CD4-positive, alpha-beta T cell (primary cell): Measurements from ENCODE around the gene BANP. TPM values are rescaled to one million over a fixed set of nuclear protein-coding genes. Genes with fewer than 3 reads are reported as not detected.

Source experiments
- ATAC-seq: fragments of 200-7000 bp; cut with Tn5 transposase; one replicate; pipeline ENCODE4 v1.10.0; 2022; ENCODE audit warnings: mild to moderate bottlenecking; ENCODE audit not compliant: poor library complexity
- CTCF ChIA-PET: fragments of 350-600 bp; sonication (Branson Sonifier 250); formaldehyde crosslinking; loops from one replicate; lab custom pipeline; 2021; ENCODE audit warnings: antibody characterized with exemption, inconsistent platforms; lab: Charles Lee
- POLR2A ChIA-PET: fragments of 350-600 bp; sonication (Branson Sonifier 250); formaldehyde crosslinking; loops from one replicate; lab custom pipeline; 2021; ENCODE audit warnings: antibody characterized with exemption, inconsistent platforms; lab: Charles Lee
- DNase-seq, 14 experiments: peaks; one replicate each; pipeline ENCODE4 v3.0.0-alpha.2; 2013 to 2020; ENCODE audit warnings: mixed read lengths in 2 of 14
- H3K27ac ChIP-seq, 2 donors: one replicate each; pipeline versions ENCODE4 v1.5.1 to v1.7.0; 2013; ENCODE audit warnings: low read length in 2 of 2, low read depth in 1 of 2, mild to moderate bottlenecking in 1 of 2
- H3K27me3 ChIP-seq, 2 experiments: 1 replicate in 1 of 2; 2 replicates in 1 of 2; pipeline versions ENCODE4 v1.6.1 to v1.7.0; 2013; ENCODE audit warnings: low read length in 2 of 2, control low read depth in 1 of 2, mild to moderate bottlenecking in 1 of 2, moderate library complexity in 1 of 2; ENCODE audit not compliant: insufficient read depth in 2 of 2, control insufficient read depth in 1 of 2
- H3K36me3 ChIP-seq: one replicate; pipeline ENCODE4 v1.6.1; 2013; ENCODE audit warnings: low read length, control low read depth; ENCODE audit not compliant: insufficient read depth
- H3K4me1 ChIP-seq: one replicate; pipeline ENCODE4 v1.6.1; 2013; ENCODE audit warnings: low read length, control low read depth; ENCODE audit not compliant: insufficient read depth
- H3K4me3 ChIP-seq: one replicate; pipeline ENCODE4 v1.5.1; 2013; ENCODE audit warnings: mild to moderate bottlenecking, low read length, moderate library complexity
- H3K9me3 ChIP-seq, 2 experiments: 1 replicate in 1 of 2; 2 replicates in 1 of 2; pipeline versions ENCODE4 v1.6.1 to v1.7.0; 2013; ENCODE audit warnings: low read length in 2 of 2, mild to moderate bottlenecking in 2 of 2, control low read depth in 1 of 2, moderate library complexity in 1 of 2; ENCODE audit not compliant: control insufficient read depth in 1 of 2, insufficient read depth in 1 of 2
- H3K27ac Mint-ChIP-seq: one replicate; pipeline ENCODE4 v1.8.0; 2020; ENCODE audit warnings: mixed read lengths
- H3K27me3 Mint-ChIP-seq: one replicate; pipeline ENCODE4 v1.8.0; 2021; ENCODE audit warnings: mixed read lengths
- H3K36me3 Mint-ChIP-seq: one replicate; pipeline ENCODE4 v1.8.0; 2021; ENCODE audit warnings: low read depth, mixed read lengths
- H3K4me1 Mint-ChIP-seq: one replicate; pipeline ENCODE4 v1.8.0; 2021; ENCODE audit warnings: low read depth, mixed read lengths
- H3K4me3 Mint-ChIP-seq: one replicate; pipeline ENCODE4 v1.8.0; 2020; ENCODE audit warnings: mild to moderate bottlenecking, mixed read lengths
- H3K9me3 Mint-ChIP-seq: one replicate; pipeline ENCODE4 v1.8.0; 2020; ENCODE audit warnings: mixed read lengths
- CTCF ChIP-seq: fragments of 200-600 bp; IDR thresholded peaks from one replicate; pipeline ENCODE4 v1.8.0; 2022; ENCODE audit warnings: antibody characterized with exemption, mild to moderate bottlenecking
- intact Hi-C, 2 experiments: fragments of 100-400 bp; cut with DNase I in 1 of 2; cut with micrococcal nuclease in 1 of 2; formaldehyde crosslinking; loops; one replicate each; pipeline versions ENCODE4 v1.15.1 to v1.9.0; 2023 to 2025; cut with DNase I, micrococcal nuclease
- total RNA-seq, 174 experiments: library from RNA in 2 of 174; stranded (reverse) in 2 of 174; gene quantifications; one replicate each; pipeline ENCODE4 v1.2.3 and lab custom pipeline; 2021 to 2026

Gene BANP
- total RNA-seq, 2 experiments from 2014 or later, result 57.5 to 58.6 TPM

GRCh38 chr16:88064889-88065746, 113.9 kb downstream of the BANP start:
- no peaks in the 10 kb centered on the region for H3K4me1 ChIP-seq
- CTCF ChIA-PET, result no interaction called here

GRCh38 chr16:88065747-88066142, 114.5 kb downstream of the BANP start:
- Mint-ChIP-seq H3K36me3 (peaks cover 34% of the 10 kb centered on the region), H3K4me3 (no peak overlapping the region), H3K27ac (no peak overlapping the region), H3K4me1 (no peaks in the 10 kb centered on the region), H3K9me3 (no peaks in the 10 kb centered on the region), H3K27me3 (no peaks in the 10 kb centered on the region)
- no peak for DNase-seq
- Histone ChIP-seq H3K4me1 (no peaks in the 10 kb centered on the region), H3K27me3 (no peaks in the 10 kb centered on the region), H3K4me3 (no peak overlapping the region), H3K36me3 (peaks cover 50% of the 10 kb centered on the region), H3K9me3 (no peaks in the 10 kb centered on the region), H3K27ac (no peak overlapping the region)
- no peak for TF ChIP-seq CTCF
- CTCF ChIA-PET, result no interaction called here
- POLR2A ChIA-PET, result no interaction called here
- intact Hi-C loops, result no loop called here
- no peak for ATAC-seq

More at GRCh38 chr16:88064889-88065746, 113.9 kb downstream of the BANP start:
- Histone ChIP-seq H3K36me3 (peaks cover 50% of the 10 kb centered on the region), H3K4me3 (no peak overlapping the region), H3K27ac (no peak overlapping the region), H3K27me3 (no peaks in the 10 kb centered on the region), H3K9me3 (no peaks in the 10 kb centered on the region)
- H3K9me3 Mint-ChIP-seq, result no peaks in the 10 kb centered on the region
- H3K36me3 Mint-ChIP-seq, result peaks cover 32% of the 10 kb centered on the region
- no peaks in the 10 kb centered on the region for H3K27me3 Mint-ChIP-seq
- DNase-seq (no peak), ATAC-seq (no peak)
- H3K27ac Mint-ChIP-seq, result no peak overlapping the region
- no peak overlapping the region for H3K4me3 Mint-ChIP-seq
- TF ChIP-seq CTCF, result no peak
- no peaks in the 10 kb centered on the region for H3K4me1 Mint-ChIP-seq
- POLR2A ChIA-PET, result no interaction called here
- intact Hi-C loops, result no loop called here

- Histone ChIP-seq H3K36me3 (peaks cover 48% of the 10 kb centered on the region), H3K4me3 (no peak overlapping the region), H3K27ac (no peak overlapping the region), H3K27me3 (no peaks in the 10 kb centered on the region), H3K4me1 (no peaks in the 10 kb centered on the region), H3K9me3 (no peaks in the 10 kb centered on the region)
- H3K4me3 Mint-ChIP-seq, result no peak overlapping the region
- no peak for ATAC-seq
- no peaks in the 10 kb centered on the region for H3K27me3 Mint-ChIP-seq
- CTCF ChIA-PET, result no interaction called here
- intact Hi-C loops, result no loop called here
- POLR2A ChIA-PET, result no interaction called here
- H3K9me3 Mint-ChIP-seq, result no peaks in the 10 kb centered on the region
- H3K27ac Mint-ChIP-seq, result no peak overlapping the region
- peaks cover 32% of the 10 kb centered on the region for H3K36me3 Mint-ChIP-seq
- no peak for DNase-seq
- TF ChIP-seq CTCF, result no peak
- no peaks in the 10 kb centered on the region for H3K4me1 Mint-ChIP-seq
Measured at GRCh38 chr16:88066234-88066633, 115.0 kb downstream of the BANP start.
